Measurements from ENCODE around the gene ZNF280B.
"Not testable (repeated sequence)": the region's sequence is repeated elsewhere in the genome, so short reads cannot be mapped to it uniquely, and the experiment has no call there.

Gene ZNF280B

DNA sequence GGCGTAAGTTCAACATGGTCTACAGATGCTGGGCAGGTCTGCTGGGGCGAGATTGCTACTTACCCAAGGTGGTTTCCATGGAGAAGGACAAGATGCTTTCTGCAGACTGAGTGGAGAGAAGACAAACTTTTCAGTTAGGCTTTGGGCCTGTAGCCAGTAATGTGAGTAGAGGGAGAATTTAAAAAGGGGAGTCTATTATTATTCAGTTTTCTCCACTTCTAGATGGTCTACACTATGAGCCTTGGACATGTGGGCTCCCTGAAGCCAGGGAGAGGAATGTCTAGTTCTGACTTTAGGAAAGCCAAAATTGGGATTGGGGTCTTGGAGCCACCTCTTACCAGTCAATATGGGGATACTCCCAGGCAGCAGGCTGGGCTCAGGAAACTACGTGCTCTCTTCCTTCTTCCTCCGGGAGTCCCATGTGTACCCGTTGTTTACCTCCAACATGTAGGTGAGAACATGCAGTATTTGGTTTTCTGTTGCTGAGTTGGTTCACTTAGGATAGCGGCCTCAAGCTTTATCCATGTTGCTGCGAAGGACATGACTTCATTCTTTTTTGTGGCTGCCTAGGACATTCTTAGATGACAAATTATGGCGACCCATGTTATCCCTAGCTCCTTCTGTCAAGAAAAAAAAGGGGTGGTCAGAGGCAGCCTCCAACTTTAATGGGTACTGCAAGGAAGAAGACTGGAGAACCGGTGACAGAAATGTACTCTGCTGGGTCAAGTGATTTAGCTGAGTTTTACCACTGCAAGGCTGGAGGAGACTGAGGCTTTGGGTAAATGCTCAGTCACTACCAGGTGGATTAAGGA is 26.3 kb upstream of the ZNF280B start:
- DNase-seq: no peak

DNA sequence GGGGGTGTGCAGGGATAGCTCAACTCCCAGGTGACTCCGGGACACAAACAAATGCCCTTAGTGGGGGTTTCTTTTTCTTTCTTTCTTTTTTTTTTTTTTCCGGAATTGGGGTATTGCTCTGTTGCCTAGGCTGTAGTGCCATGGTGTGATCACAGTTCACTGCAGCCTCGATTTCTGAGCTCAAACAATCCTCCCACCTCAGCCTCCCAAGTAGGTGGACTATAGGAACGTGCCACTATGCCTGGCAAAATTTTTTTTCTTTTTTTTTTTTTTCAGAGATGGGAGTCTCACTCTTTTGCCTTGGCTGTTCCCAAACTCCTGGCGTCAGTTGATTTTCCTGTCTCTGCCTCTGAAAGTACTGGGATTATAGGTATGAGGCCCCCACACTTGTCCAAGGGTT is 25.3 kb upstream of the ZNF280B start:
- no peak for DNase-seq

- DNase-seq: no peak
Observed at GRCh38 chr22:22533417-22533816, 24.9 kb upstream of the ZNF280B start.

GRCh38 chr22:22532547-22533071 is 24.1 kb upstream of the ZNF280B start:
- not testable (repeated sequence) for DNase-seq

GRCh38 chr22:22531770-22532546 is 23.4 kb upstream of the ZNF280B start:
- no peak for DNase-seq

GRCh38 chr22:22528780-22529179 is 20.2 kb upstream of the ZNF280B start:
- no peak for DNase-seq

GRCh38 chr22:22527312-22527711 is 18.8 kb upstream of the ZNF280B start:
- no peak for DNase-seq

- no peak for DNase-seq
Observed at GRCh38 chr22:22526125-22526912, 17.8 kb upstream of the ZNF280B start.

GRCh38 chr22:22523494-22523893 is 15.0 kb upstream of the ZNF280B start:
- no peak for DNase-seq

- DNase-seq: no peak
Observed at GRCh38 chr22:22521631-22522030, 13.1 kb upstream of the ZNF280B start.

GRCh38 chr22:22520667-22521602 is 12.4 kb upstream of the ZNF280B start:
- DNase-seq: no peak

- no peak for DNase-seq
Observed at GRCh38 chr22:22520020-22520656, 11.6 kb upstream of the ZNF280B start, which contains the start of gene ZNF280A. TSS of gene ZNF280A (minus strand) at chr22:22520270. CDS start at chr22:22515630, 4,640 bp downstream.

DNA sequence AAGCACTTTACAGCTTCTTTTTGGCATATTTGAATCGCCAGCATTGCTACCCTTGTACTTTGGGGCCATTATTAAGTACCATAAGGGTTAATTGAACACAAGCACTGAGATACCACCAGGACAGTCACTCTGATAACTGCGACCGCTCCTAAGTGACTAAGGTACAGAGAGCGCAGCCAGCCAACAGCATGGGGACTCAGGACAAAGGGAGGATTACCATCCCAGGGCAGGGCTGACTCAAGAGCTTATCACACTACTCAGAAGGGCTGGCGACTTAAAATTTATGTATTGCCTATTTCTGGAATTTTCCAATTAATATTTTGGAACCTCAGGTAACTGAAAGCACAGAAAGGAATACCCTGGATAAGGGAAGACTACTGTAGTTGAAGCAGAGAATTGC is 11.0 kb upstream of the ZNF280B start:
- DNase-seq: no peak

DNA sequence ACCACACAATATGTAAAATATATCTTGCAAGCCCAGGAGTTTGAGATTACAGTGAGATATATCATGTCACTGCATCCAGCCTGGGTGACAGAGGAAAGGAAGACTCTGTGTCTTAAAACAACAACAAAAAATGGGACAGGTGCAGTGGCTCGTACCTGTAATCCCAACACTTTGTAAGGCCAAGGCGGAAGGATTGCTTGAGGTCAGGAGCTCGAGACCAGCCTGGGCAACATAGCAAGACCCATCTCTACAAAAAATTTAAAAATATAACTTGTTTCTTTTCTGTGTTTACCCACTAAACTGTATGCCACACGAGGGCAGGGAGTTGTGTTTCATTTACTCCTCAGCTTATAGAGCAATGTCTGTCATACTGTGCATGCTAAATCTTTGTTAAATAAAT is 8.4 kb upstream of the ZNF280B start:
- no peak for DNase-seq

GRCh38 chr22:22515890-22516289 is 7.3 kb upstream of the ZNF280B start:
- no peak for DNase-seq

DNA sequence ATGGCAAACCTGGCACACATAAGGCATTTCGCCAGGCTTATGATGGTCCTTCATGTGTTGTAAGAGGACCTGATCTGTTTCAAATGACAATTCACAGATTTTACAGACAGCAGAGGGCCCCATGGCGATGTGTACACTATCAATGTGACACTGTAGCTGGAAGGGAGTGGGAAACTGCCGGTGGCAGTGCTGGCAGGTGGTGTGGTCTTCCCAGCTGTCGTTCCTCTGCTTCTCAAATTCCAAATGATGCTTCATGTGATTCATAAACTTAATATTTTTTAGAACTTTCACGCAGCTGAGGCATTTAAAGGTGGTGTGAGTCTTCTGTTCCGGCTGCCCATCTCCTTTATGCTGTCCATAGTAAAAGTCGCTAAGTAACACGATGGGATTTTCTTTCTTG is 5.9 kb upstream of the ZNF280B start:
- DNase-seq: not testable (repeated sequence)

DNA sequence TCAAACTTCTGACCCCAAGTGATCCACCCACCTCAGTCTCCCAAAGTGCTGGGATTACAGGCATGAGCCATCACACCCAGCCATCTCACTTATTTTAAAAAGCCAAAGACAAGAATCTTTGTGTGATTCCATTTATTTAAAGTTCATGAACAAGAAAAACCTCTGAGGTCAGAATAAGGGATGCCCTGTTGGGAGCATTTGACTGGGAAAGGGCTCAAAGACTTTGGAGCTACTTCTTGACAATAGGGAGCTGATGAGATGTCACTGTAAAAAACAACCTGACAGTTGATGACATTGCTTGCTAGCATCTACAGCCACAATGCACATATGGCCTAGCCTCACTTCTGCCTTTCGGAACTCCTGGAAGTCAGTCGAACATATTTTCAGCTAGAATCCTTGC is 5.1 kb upstream of the ZNF280B start:
- DNase-seq: no peak

DNA sequence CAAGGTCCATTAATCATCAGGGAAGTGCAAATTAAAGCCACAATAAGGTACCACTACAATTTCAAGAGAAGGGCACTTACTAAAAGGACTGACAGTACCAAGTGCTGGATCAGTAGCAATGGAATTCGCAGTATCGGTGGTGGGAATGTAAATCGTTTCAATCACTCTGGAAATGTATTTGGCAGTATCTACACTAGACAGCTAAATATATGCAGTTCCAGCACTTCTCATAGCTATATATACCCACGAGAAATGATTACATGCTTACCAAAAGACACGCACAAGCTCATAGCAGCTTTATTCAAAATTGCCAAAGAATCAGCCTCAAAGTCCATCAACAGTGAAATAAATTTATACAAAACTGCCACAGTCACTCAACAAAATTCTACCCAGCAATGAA is 4.4 kb upstream of the ZNF280B start:
- no peak for DNase-seq

DNA sequence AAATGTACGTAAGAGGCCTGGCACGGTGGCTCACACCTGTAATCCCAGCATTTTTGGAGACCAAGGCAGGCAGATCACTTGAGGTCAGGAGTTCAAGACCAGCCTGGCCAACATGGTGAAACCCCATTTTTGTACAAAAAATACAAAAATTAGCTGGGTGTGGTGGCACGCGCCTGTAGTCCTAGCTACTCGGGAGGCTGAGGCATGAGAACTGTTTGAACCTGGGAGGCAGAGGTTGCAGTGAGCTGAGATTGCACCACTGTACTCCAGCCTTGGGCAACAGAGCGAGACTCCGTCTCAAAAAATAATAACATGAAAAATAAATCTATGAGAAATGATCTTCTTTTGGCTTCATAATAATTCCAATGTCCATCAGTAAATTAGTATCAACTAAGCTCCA is 2.3 kb upstream of the ZNF280B start:
- not testable (repeated sequence) for DNase-seq

DNA sequence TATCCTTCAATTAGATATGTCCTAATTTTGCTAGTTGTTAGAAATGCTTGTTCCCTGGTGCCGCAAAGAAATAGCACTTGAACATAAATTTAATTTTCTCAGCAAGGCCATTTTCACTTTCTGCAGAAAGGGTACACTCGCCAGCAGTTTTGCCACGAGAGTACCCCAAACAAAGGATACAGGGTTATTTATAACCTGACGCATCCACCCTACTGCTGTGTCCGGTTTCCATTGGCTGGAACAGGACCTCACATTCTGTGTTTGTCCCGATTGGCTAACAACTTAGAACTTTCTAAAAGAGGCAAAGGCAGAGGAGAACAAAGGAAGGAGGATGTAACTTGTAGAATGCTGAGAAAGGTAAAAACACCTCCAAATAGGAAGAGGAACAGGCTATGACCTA is 1.4 kb upstream of the ZNF280B start:
- DNase-seq: not testable (repeated sequence)

DNA sequence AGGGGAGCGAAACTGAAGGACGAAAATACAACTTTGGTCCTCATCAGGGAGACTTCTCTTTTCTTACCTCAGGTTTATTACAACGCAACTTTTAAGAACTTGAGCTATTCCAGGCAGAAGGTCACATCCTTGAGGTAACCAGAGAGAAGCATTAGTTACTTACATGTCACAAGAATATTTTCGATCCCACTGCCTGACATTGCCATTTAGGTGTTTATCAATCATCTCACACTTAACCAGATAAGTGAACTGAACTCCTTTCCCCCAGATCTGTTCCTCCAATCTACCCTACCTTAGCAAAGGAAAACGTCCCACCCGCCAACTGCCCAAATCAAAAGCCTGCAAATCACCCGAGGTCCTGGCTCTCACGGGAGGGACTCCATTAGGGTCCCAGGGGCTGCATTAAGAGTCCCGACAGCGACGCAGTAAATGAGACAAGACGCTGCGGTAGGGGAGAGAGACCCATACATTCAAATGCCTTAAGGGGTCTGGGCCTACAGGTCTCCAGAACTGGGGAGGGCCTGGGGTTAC is 734 bp downstream of the ZNF280B start:
- DNase-seq: no peak

All from stimulated activated CD4-positive, alpha-beta T cell treated with anti-CD3 and anti-CD28 coated beads, Interleukin-12 subunit alpha, Interleukin-12 subunit beta, amount 100 ng/mL, for 4 hours (primary cell).